SJSA1 (cell line): ENCODE results near the gene RHOV. TPM values are rescaled to one million over a fixed set of nuclear protein-coding genes. Genes with fewer than 3 reads are reported as not detected.
"Not testable (repeated sequence)": the region's sequence is repeated elsewhere in the genome, so short reads cannot be mapped to it uniquely, and the experiment has no call there.

ENCODE experiments used
- DNase-seq, 2 experiments: peaks; one replicate each; pipeline ENCODE4 v3.0.0-alpha.2; 2015 to 2020; ENCODE audit warnings: low spot score in 2 of 2, low read depth in 1 of 2
- H3K27ac ChIP-seq: fragments of 250-450 bp; sonication (Bioruptor Pico); 2 replicates; pipeline ENCODE4 v1.5.1; 2020; ENCODE audit warnings: mild to moderate bottlenecking, moderate library complexity
- H3K27me3 ChIP-seq: fragments of 250-450 bp; sonication (Bioruptor Pico); replicated peaks from 2 replicates; pipeline ENCODE4 v1.5.1; 2020; ENCODE audit warnings: mild to moderate bottlenecking, moderate library complexity
- H3K36me3 ChIP-seq: fragments of 250-450 bp; sonication (Bioruptor Pico); 2 replicates; pipeline ENCODE4 v1.5.1; 2020; ENCODE audit warnings: mild to moderate bottlenecking
- H3K4me1 ChIP-seq: fragments of 250-450 bp; sonication (Bioruptor Pico); replicated peaks from 2 replicates; pipeline ENCODE4 v1.6.1; 2021; ENCODE audit warnings: mild to moderate bottlenecking
- H3K4me3 ChIP-seq: fragments of 250-450 bp; sonication (Bioruptor Pico); 2 replicates; pipeline ENCODE4 v1.5.1; 2020; ENCODE audit warnings: mild to moderate bottlenecking
- H3K9me3 ChIP-seq: fragments of 250-450 bp; sonication (Bioruptor Pico); replicated peaks from 2 replicates; pipeline ENCODE4 v1.5.1; 2020; ENCODE audit warnings: mild to moderate bottlenecking
- total RNA-seq: library from RNA; depleted of rRNA; stranded (reverse); fragments of >200 nt; shearing (Covaris generic); gene quantifications from 2 replicates; pipeline ENCODE4 v1.2.3, GENCODE V29; 2014

RHOV gene
- total RNA-seq, 1 experiment from 2014 or later: not detected

- H3K36me3 ChIP-seq: no peaks in the 10 kb centered on the region
- H3K9me3 ChIP-seq: no peaks in the 10 kb centered on the region
- H3K27ac ChIP-seq: no peak overlapping the region
- H3K4me3 ChIP-seq: no peak overlapping the region
- DNase-seq: no peak
- peaks cover 10% of the 10 kb centered on the region for H3K4me1 ChIP-seq
- peaks cover 12% of the 10 kb centered on the region for H3K27me3 ChIP-seq
Observed at GRCh38 chr15:40875991-40876730, 2.1 kb upstream of the RHOV start.

GRCh38 chr15:40872791-40873693 lies 992 bp downstream of the RHOV start:
- DNase-seq: no peak
- Histone ChIP-seq H3K9me3 (no peaks in the 10 kb centered on the region), H3K36me3 (no peaks in the 10 kb centered on the region), H3K27ac (no peak overlapping the region), H3K4me1 (peaks cover 10% of the 10 kb centered on the region), H3K27me3 (peaks cover 12% of the 10 kb centered on the region), H3K4me3 (peak overlapping the region; percentile 39)

- Histone ChIP-seq H3K27me3 (peaks cover 12% of the 10 kb centered on the region), H3K4me1 (peaks cover 10% of the 10 kb centered on the region), H3K4me3 (no peak overlapping the region), H3K27ac (no peak overlapping the region), H3K36me3 (no peaks in the 10 kb centered on the region), H3K9me3 (no peaks in the 10 kb centered on the region)
- no peak for DNase-seq
Observed at GRCh38 chr15:40871749-40872617, 2.1 kb downstream of the RHOV start.

GRCh38 chr15:40870716-40871115 lies 3.3 kb downstream of the RHOV start:
- peaks cover 10% of the 10 kb centered on the region for H3K4me1 ChIP-seq
- no peak overlapping the region for H3K27ac ChIP-seq
- peaks cover 12% of the 10 kb centered on the region for H3K27me3 ChIP-seq
- H3K9me3 ChIP-seq: no peaks in the 10 kb centered on the region
- no peak for DNase-seq
- no peak overlapping the region for H3K4me3 ChIP-seq
- H3K36me3 ChIP-seq: no peaks in the 10 kb centered on the region

- H3K27me3 ChIP-seq: peaks cover 12% of the 10 kb centered on the region
- H3K4me3 ChIP-seq: no peak overlapping the region
- H3K4me1 ChIP-seq: peaks cover 10% of the 10 kb centered on the region
- no peak overlapping the region for H3K27ac ChIP-seq
- no peaks in the 10 kb centered on the region for H3K36me3 ChIP-seq
- H3K9me3 ChIP-seq: no peaks in the 10 kb centered on the region
- DNase-seq: no peak
Observed at GRCh38 chr15:40869686-40870085, 4.3 kb downstream of the RHOV start.

- Histone ChIP-seq H3K27me3 (no peaks in the 10 kb centered on the region), H3K27ac (no peak overlapping the region), H3K36me3 (no peaks in the 10 kb centered on the region), H3K9me3 (no peaks in the 10 kb centered on the region), H3K4me3 (no peak overlapping the region), H3K4me1 (no peaks in the 10 kb centered on the region)
- DNase-seq: no peak
Observed at GRCh38 chr15:40867199-40867598, 6.8 kb downstream of the RHOV start.

- H3K36me3 ChIP-seq: no peaks in the 10 kb centered on the region
- H3K9me3 ChIP-seq: no peaks in the 10 kb centered on the region
- no peaks in the 10 kb centered on the region for H3K27me3 ChIP-seq
- DNase-seq: no peak
- no peak overlapping the region for H3K27ac ChIP-seq
- no peak overlapping the region for H3K4me3 ChIP-seq
- H3K4me1 ChIP-seq: no peaks in the 10 kb centered on the region
Observed at GRCh38 chr15:40863660-40864270, 10.3 kb downstream of the RHOV start.

GRCh38 chr15:40861147-40861546 lies 12.9 kb downstream of the RHOV start:
- not testable (repeated sequence) for H3K27me3 ChIP-seq, H3K4me3 ChIP-seq, H3K27ac ChIP-seq, H3K36me3 ChIP-seq, DNase-seq, H3K9me3 ChIP-seq, H3K4me1 ChIP-seq

- H3K36me3 ChIP-seq: no peaks in the 10 kb centered on the region
- no peaks in the 10 kb centered on the region for H3K27me3 ChIP-seq
- peaks cover 7% of the 10 kb centered on the region for H3K4me1 ChIP-seq
- H3K9me3 ChIP-seq: no peaks in the 10 kb centered on the region
- no peak overlapping the region for H3K27ac ChIP-seq
- peak; percentile 41 to 78 for DNase-seq
- no peak overlapping the region for H3K4me3 ChIP-seq
Observed at GRCh38 chr15:40859206-40859851, 14.7 kb downstream of the RHOV start.

GRCh38 chr15:40858706-40859105 lies 15.3 kb downstream of the RHOV start:
- Histone ChIP-seq H3K36me3 (no peaks in the 10 kb centered on the region), H3K4me3 (no peak overlapping the region), H3K4me1 (peaks cover 7% of the 10 kb centered on the region), H3K9me3 (no peaks in the 10 kb centered on the region), H3K27ac (no peak overlapping the region), H3K27me3 (no peaks in the 10 kb centered on the region)
- no peak for DNase-seq

- Histone ChIP-seq H3K4me3 (no peak overlapping the region), H3K36me3 (no peaks in the 10 kb centered on the region), H3K27ac (no peak overlapping the region), H3K27me3 (no peaks in the 10 kb centered on the region), H3K4me1 (peaks cover 7% of the 10 kb centered on the region), H3K9me3 (no peaks in the 10 kb centered on the region)
- peak; percentile 60 to 75 for DNase-seq
Observed at GRCh38 chr15:40857601-40858341, 16.3 kb downstream of the RHOV start.

- DNase-seq: no peak
- Histone ChIP-seq H3K36me3 (no peaks in the 10 kb centered on the region), H3K9me3 (no peaks in the 10 kb centered on the region), H3K27me3 (no peaks in the 10 kb centered on the region), H3K4me3 (no peak overlapping the region), H3K27ac (no peak overlapping the region), H3K4me1 (peaks cover 7% of the 10 kb centered on the region)
Observed at GRCh38 chr15:40856746-40857145, 17.3 kb downstream of the RHOV start.
